HT-29 (cell line): ENCODE results near the gene TFEB. TPM values are rescaled to one million over a fixed set of nuclear protein-coding genes. Genes with fewer than 3 reads are reported as not detected.

ENCODE experiments used
- DNase-seq: peaks from one replicate; pipeline ENCODE4 v3.0.0-alpha.2; 2015; ENCODE audit warnings: low spot score
- small RNA-seq: library from RNA; depleted of rRNA; stranded (forward); fragments of <200 nt; gene quantifications from one replicate; pipeline ENCODE3, GENCODE V24; 2014
- total RNA-seq: library from RNA; depleted of rRNA; stranded (reverse); fragments of >200 nt; shearing (Covaris generic); gene quantifications from 2 replicates; pipeline ENCODE4 v1.2.3, GENCODE V29; 2014; rRNA removed

Gene TFEB
- total RNA-seq, 1 experiment from 2014 or later, result 24.0 TPM

GRCh38 chr6:41638935-41639808 is 96.2 kb downstream of the TFEB start:
- DNase-seq, result no peak

- no peak for DNase-seq
These were observed 97.1 kb downstream of the TFEB start, which contains the start of gene MDFI for GRCh38 chr6:41638002-41638934. TSS of gene MDFI (plus strand) at chr6:41638468. CDS start at chr6:41638750, 282 bp downstream.

- DNase-seq, result no peak
These were observed 98.0 kb downstream of the TFEB start for GRCh38 chr6:41637194-41638001.

- peak; percentile 64 for DNase-seq
These were observed 98.6 kb downstream of the TFEB start for GRCh38 chr6:41636833-41637193.

GRCh38 chr6:41635365-41635764 is 100.0 kb downstream of the TFEB start:
- DNase-seq, result no peak

- no peak for DNase-seq
These were observed 100.8 kb downstream of the TFEB start for GRCh38 chr6:41634657-41635056.

Small RNA genes lying within 50 kb of the gene (small RNA-seq; reads per million reads assigned to genes)
- not detected for gene AL365205.3

Other genes starting within 250 kb of the TFEB start
- gene FOXP4, start 189.2 kb downstream of the TFEB start, total RNA-seq, result 17.2 and 18.4 TPM in 2 replicates
- 0.36 and 1.5 TPM in 2 replicates for gene MDFI, start 97.1 kb downstream of the TFEB start, total RNA-seq
- gene PGC, start 11.8 kb upstream of the TFEB start, total RNA-seq, result 0.20 and 0.26 TPM in 2 replicates
- gene FRS3, start 44.3 kb upstream of the TFEB start, total RNA-seq, result 3.4 and 3.9 TPM in 2 replicates
- gene PRICKLE4, start 45.2 kb upstream of the TFEB start, total RNA-seq, result 16.0 and 16.9 TPM in 2 replicates
- gene TOMM6, start 52.1 kb upstream of the TFEB start, total RNA-seq, result 83.4 and 86.2 TPM in 2 replicates
- 2.0 and 2.9 TPM in 2 replicates for gene USP49, start 159.8 kb upstream of the TFEB start, total RNA-seq
- gene MED20, start 185.5 kb upstream of the TFEB start, total RNA-seq, result 18.3 and 25.4 TPM in 2 replicates
- gene BYSL, start 185.9 kb upstream of the TFEB start, total RNA-seq, result 40.7 and 53.9 TPM in 2 replicates
- gene CCND3, start 206.2 kb upstream of the TFEB start, total RNA-seq, result 70.5 and 79.7 TPM in 2 replicates